GM12874 (cell line): ENCODE results near the gene RNF187.

Source experiments
- TF ChIP-seq, protein P1 (sequence below): IDR thresholded peaks from 2 replicates; pipeline ENCODE4 v1.5.1; 2011; ENCODE audit warnings: low read depth, mild to moderate bottlenecking, control low read depth, low read length, moderate library complexity; ENCODE audit not compliant: insufficient read depth

The RNF187 gene

DNA sequence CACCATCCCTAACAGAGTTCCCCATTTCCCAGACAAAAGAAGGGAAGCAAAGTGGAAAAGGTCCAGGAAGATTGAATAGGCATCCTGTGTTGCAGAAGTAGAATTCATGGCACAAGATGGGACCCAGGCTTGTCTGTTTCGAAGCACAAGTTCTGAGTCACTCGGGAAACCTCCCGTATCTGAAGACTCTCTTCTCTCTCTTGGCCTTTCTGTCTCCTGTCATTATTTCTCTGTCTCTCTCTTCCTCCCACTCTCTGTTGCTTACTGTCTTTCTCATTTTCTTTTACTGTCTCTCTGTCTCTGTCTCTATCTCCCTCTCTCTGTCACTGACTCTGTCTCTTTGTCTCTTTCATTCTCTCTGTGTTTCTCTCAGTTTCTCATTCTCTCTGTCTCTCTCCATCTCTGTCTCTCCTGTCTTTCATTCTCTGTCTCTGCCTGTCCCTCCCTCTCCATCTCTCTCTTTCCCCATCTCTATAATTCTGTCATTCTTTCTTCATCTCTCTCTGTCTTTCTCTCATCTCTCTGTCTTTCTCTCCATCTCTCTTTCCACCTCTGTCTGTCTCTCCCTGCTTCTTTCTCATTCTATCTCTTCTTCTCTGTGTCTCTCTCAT is 23.7 kb downstream of the RNF187 start:
- TF ChIP-seq, protein P1, sequence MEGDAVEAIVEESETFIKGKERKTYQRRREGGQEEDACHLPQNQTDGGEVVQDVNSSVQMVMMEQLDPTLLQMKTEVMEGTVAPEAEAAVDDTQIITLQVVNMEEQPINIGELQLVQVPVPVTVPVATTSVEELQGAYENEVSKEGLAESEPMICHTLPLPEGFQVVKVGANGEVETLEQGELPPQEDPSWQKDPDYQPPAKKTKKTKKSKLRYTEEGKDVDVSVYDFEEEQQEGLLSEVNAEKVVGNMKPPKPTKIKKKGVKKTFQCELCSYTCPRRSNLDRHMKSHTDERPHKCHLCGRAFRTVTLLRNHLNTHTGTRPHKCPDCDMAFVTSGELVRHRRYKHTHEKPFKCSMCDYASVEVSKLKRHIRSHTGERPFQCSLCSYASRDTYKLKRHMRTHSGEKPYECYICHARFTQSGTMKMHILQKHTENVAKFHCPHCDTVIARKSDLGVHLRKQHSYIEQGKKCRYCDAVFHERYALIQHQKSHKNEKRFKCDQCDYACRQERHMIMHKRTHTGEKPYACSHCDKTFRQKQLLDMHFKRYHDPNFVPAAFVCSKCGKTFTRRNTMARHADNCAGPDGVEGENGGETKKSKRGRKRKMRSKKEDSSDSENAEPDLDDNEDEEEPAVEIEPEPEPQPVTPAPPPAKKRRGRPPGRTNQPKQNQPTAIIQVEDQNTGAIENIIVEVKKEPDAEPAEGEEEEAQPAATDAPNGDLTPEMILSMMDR = no peak

DNA sequence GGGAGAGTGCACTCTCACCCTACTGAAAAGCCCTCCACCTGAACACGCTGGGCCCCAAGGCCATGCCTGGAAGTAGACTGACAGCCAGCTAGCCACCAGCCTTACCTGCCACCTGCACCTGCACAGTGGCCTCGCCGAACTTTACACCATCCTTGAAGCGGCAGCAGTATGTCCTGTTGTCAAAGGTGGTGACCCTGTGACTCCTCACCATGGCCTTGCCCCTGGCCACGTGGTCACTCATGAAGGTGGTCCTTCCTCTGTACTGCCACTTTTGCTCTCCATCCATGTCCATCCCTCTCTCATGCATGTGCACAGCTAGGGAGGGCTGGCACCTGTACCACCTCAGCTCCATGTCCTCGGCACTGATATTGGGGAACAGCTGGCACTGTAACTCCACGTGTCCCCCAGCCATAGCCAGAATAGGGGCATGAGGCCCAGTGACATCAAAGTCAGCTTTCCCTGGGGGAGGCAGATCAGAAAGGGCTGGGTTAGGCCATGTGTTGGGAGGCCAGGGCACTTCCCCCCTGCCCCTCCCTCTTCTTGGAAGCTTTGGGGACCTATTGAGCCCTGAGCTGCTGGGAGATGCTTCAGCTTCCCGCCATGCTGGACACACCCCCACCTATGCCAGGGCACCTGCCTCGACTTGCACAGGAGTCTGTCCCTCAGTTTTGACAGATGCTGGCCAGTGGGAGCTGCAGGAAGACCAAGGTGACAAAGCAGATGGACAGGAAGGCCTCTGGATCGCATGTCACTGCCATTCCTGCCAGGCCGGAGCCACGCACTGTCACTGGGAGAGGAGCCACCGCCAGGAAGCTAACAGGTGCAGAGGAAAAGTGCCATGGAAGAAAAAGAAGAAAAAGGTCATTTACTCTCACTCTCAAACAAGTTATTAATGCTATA is 24.6 kb downstream of the RNF187 start:
- TF ChIP-seq, protein P1 = no peak

DNA sequence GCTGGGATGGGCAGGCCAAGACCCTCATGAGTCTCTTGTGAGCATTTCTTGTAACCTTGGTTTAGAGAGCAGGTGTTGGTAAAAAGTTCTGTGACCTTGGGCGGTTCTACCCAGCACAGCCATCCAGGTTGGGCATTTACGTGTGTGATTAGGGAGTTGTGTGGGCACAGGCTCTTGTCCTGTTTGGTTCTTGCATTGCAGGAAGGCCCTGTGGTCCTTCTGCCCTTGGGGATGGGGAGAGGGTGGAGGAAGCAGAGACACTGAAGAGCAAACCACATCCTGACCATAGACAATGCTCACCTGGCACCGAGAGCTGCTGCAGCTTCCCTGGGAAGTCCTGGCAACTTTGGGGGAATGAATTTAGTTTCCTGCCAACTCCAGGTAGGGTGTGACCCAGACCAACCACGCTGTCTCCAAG is 25.6 kb downstream of the RNF187 start:
- TF ChIP-seq, protein P1 = no peak

DNA sequence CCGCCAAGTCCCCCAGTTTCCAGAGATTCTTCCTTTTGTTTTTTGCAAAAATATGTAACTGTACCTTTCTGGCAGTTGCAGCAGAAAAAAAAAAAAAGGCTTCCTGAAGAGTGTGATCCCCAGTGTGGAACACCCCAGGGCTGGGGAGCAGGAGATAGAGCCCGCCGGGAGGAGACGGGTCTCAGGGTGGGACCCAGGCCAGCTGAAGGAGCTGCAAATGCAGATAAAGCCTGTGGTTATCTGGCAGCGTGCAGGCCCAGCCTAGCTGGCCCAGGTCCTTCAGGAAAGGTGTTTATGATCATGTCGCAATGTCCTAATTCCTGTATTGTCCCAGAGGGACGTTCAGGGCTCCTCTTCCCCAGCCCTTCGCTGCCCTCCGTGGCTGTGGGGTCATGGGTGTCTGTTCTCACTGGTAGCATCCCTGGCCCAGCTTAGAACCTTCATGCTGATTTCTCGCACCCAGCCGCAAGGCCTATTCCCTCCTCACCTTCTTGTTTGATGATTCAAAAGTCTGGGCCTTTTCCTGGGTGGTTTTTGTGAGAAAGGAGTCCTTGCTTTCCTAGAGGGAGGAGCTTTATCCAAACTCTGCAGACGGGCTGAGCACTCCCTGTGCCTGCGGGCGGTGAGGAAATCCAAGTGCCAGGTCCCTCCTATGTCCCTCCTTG is 26.2 kb downstream of the RNF187 start:
- TF ChIP-seq, protein P1 = no peak

DNA sequence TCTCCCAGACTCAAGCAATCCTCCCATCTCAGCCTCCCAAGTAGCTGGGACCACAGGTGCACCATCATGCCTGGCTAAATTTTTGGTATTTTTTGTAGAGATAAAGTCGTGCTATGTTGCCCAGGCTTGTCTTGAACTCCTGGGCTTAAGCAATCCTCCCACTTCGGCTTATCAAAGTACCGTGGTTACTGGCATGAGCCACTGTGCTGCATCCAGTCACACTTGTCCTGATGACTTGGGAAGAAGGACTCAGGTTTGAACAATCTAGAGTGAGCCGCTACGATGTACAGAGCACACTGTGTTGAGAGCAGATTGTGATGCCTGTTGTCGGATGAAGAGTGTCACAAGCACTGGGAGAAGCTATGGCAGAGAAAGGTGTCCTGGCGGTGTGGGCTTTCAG is 27.2 kb downstream of the RNF187 start:
- TF ChIP-seq, protein P1 = no peak

DNA sequence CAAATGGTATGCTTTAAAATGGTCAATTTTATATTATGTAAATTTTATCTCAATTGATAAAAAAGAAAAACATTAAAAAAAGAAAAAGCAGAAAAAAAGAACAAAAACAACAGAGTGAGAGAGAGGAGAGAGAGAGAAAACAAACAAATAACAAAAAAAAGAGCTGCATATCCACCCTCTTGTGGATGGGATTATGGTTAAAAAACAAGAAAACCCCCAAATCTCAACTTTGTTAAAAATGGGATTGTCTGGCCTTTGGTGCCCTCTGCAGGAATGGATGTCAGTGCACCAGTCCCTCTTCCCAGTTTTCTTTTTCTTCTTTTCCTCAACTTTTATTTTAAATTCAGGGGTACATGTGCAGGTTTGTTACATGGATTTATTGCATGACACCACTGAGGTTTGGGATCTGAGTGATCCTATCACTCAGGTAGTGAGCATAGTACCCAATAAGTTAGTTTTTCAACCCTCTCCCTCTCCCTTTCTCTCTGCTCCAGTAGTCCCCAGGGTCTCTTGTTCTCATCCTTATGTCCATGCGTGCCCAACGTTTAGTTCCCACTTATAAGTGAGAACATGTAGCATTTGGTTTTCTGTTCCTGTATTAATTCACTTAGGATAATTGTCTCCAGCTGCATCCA is 28.1 kb downstream of the RNF187 start:
- TF ChIP-seq, protein P1 = peak; percentile 31; the same call in 1 of the 2 replicates

DNA sequence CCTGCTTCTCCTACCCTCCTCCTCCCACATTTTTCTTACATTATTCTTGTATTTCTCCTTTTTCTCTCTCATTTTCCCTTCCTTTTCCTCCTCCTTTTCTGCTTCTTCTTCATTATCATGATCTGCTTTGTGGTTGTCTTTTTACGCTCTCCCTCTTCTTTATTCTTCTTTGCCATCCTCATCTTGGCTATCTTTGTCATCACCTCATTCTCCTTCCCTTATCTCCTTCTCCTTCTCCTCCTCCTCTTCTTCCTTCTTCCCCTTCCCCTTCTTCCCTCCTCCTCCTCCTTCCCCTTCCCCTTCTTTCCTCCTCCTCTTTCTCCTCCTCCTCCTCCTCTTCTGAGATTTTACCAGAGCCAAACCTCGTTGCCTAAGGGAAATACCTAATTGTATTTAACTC is 30.5 kb downstream of the RNF187 start:
- TF ChIP-seq, protein P1 = no peak
